Loucy (cell line): Measurements from ENCODE around the gene MYDGF.

Source experiments
- CTCF ChIP-seq: fragments of 200-600 bp; sonication (generic); conservative IDR thresholded peaks from 2 replicates; pipeline ENCODE4 v1.5.1; 2014; ENCODE audit warnings: mild to moderate bottlenecking, antibody characterized with exemption, low read length
- EZH2phosphoT487 ChIP-seq: fragments of 200-600 bp; IDR thresholded peaks from 2 replicates; pipeline ENCODE4 v1.6.1; 2018; ENCODE audit warnings: antibody characterized with exemption, mild to moderate bottlenecking, moderate library complexity, borderline replicate concordance

DNA sequence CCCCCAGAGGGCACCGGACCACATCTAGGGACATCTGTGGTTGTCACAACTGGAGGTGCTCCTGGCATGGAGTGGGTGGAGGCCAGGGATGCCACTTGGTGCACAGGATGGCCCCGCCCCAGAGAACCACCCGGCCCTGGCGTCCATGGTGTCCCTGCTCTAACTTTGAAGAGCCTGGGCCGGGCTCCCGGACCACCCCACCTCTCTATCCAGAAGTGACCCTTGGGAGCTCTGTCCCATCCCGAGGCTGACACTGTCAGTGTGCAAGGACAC is 22.9 kb upstream of the MYDGF start:
- TF ChIP-seq CTCF (no peak), EZH2phosphoT487 (no peak)
